K562 (cell line): ENCODE data around the gene RPL39L. TPM values are rescaled to one million over a fixed set of nuclear protein-coding genes. Genes with fewer than 3 reads are reported as not detected.

Experiments used
- CBFA2T3 ChIP-seq: fragments of 450-650 bp; IDR thresholded peaks from 2 replicates; pipeline ENCODE4 v1.6.1; 2017
- CTBP1 ChIP-seq: fragments of 450-650 bp; IDR thresholded peaks from 2 replicates; pipeline ENCODE4 v1.6.1; 2016; ENCODE audit warnings: borderline replicate concordance
- DDX20 ChIP-seq: fragments of 450-650 bp; IDR thresholded peaks from 2 replicates; pipeline ENCODE4 v1.6.1; 2016; ENCODE audit warnings: missing genetic modification characterization, low read depth, mild to moderate bottlenecking, missing compliant biosample characterization, moderate library complexity
- EP400 ChIP-seq: fragments of 450-650 bp; IDR thresholded peaks from 2 replicates; pipeline ENCODE4 v1.6.1; 2017; ENCODE audit warnings: antibody characterized with exemption, mild to moderate bottlenecking, moderate library complexity
- HNRNPH1 ChIP-seq: fragments of 200-400 bp; formaldehyde crosslinking; optimal IDR thresholded peaks from 2 replicates; pipeline ENCODE3; 2017; ENCODE audit warnings: low read depth, mild to moderate bottlenecking, low read length, moderate library complexity
- KAT8 ChIP-seq: fragments of 450-650 bp; IDR thresholded peaks from 2 replicates; pipeline ENCODE4 v1.6.1; 2016; ENCODE audit warnings: low read depth, mild to moderate bottlenecking
- KDM1A ChIP-seq, 2 experiments: fragments of 450-650 bp; IDR thresholded peaks; 2 replicates each; pipeline ENCODE4 v1.6.1; 2016; ENCODE audit warnings: mild to moderate bottlenecking in 2 of 2
- LEF1 ChIP-seq: fragments of 450-650 bp; IDR thresholded peaks from 2 replicates; pipeline ENCODE4 v1.6.1; 2016; ENCODE audit warnings: mild to moderate bottlenecking
- MED1 ChIP-seq: sonication (generic); formaldehyde crosslinking; IDR thresholded peaks from 2 replicates; pipeline ENCODE4 v1.8.1; 2023; ENCODE audit warnings: missing genetic modification reagents, borderline replicate concordance
- MTA3 ChIP-seq: fragments of 450-650 bp; formaldehyde crosslinking; IDR thresholded peaks from 2 replicates; pipeline ENCODE4 v1.6.1; 2017; ENCODE audit warnings: mild to moderate bottlenecking, borderline replicate concordance
- MYNN ChIP-seq, 2 experiments: sonication (generic); formaldehyde crosslinking in 1 of 2; IDR thresholded peaks; 2 replicates each; pipeline versions ENCODE4 v1.5.0 to v1.6.1; 2016 to 2020; ENCODE audit warnings: antibody characterized with exemption in 1 of 2, missing genetic modification reagents in 1 of 2
- NFIX ChIP-seq: fragments of 250-450 bp; sonication (Bioruptor Pico); IDR thresholded peaks from 2 replicates; pipeline ENCODE4 v1.4.0; 2020; ENCODE audit warnings: low read depth, mild to moderate bottlenecking, moderate library complexity
- RCOR1 ChIP-seq, 2 experiments: IDR thresholded peaks; 2 replicates each; pipeline ENCODE4 v1.6.1; 2012; ENCODE audit warnings: low read depth in 2 of 2, low read length in 2 of 2, borderline replicate concordance in 1 of 2, improper control_type of control experiment in 1 of 2
- SMARCC2 ChIP-seq: fragments of 450-650 bp; IDR thresholded peaks from 2 replicates; pipeline ENCODE4 v1.6.1; 2017; ENCODE audit warnings: antibody characterized with exemption, moderate library complexity, mild to moderate bottlenecking, low read depth
- SNRNP70 ChIP-seq: fragments of 200-400 bp; formaldehyde crosslinking; optimal IDR thresholded peaks from 2 replicates; pipeline ENCODE3; 2017; ENCODE audit warnings: low read depth, low read length
- SP1 ChIP-seq: sonication (generic); formaldehyde crosslinking; IDR thresholded peaks from 2 replicates; pipeline ENCODE4 v1.8.1; 2022; ENCODE audit warnings: mild to moderate bottlenecking, missing genetic modification reagents
- STAG1 ChIP-seq: sonication (generic); formaldehyde crosslinking; IDR thresholded peaks from 2 replicates; pipeline ENCODE4 v1.5.0; 2020; ENCODE audit warnings: missing genetic modification reagents, borderline replicate concordance
- TCF7 ChIP-seq: sonication (generic); IDR thresholded peaks from 2 replicates; pipeline ENCODE4 v1.6.1; 2016; ENCODE audit warnings: antibody characterized with exemption, borderline replicate concordance
- THRAP3 ChIP-seq: fragments of 450-650 bp; IDR thresholded peaks from 2 replicates; pipeline ENCODE4 v1.6.1; 2016; ENCODE audit warnings: mild to moderate bottlenecking, inconsistent platforms, borderline replicate concordance
- ZFX ChIP-seq: sonication (generic); formaldehyde crosslinking; IDR thresholded peaks from 2 replicates; pipeline ENCODE4 v1.8.0; 2022; ENCODE audit warnings: mild to moderate bottlenecking, missing genetic modification reagents, moderate library complexity
- ZNF124 ChIP-seq: sonication (generic); formaldehyde crosslinking; IDR thresholded peaks from 2 replicates; pipeline ENCODE4 v1.8.1; 2022; ENCODE audit warnings: missing genetic modification reagents
- ZNF224 ChIP-seq: sonication (generic); formaldehyde crosslinking; IDR thresholded peaks from 2 replicates; pipeline ENCODE4 v1.8.0; 2022; ENCODE audit warnings: mild to moderate bottlenecking, missing genetic modification reagents
- ZNF431 ChIP-seq: sonication (generic); formaldehyde crosslinking; IDR thresholded peaks from 2 replicates; pipeline ENCODE4 v1.8.0; 2022; ENCODE audit warnings: mild to moderate bottlenecking, missing genetic modification reagents
- ZNF778 ChIP-seq: fragments of 450-650 bp; formaldehyde crosslinking; IDR thresholded peaks from 2 replicates; pipeline ENCODE4 v1.4.0; 2020; ENCODE audit warnings: mild to moderate bottlenecking, moderate library complexity
- polyA plus RNA-seq, 8 experiments: library from polyadenylated mRNA; depleted of rRNA in 4 of 8; stranded (reverse) in 5 of 8; unstranded in 3 of 8; fragments of >200 nt; fragmentation: Nextera tagmentation in 2 of 8; fragmentation: Illumina TruSeq in 1 of 8; extraction: Ambion mirVana in 2 of 8; extraction: Trizol in 1 of 8; gene quantifications; 2 replicates each; pipeline versions ENCODE4 v1.2.1 to v1.2.3, GENCODE V29; 2011 to 2014; ENCODE audit warnings: inconsistent platforms in 1 of 8, missing spikeins in 1 of 8
- total RNA-seq, 7 experiments: library from RNA; depleted of rRNA in 6 of 7; stranded (reverse); fragments of >200 nt in 6 of 7; fragmentation: Illumina TruSeq in 2 of 7; extraction: Trizol in 2 of 7; gene quantifications; 2 replicates each; pipeline versions ENCODE4 v1.2.1 to v1.2.3, GENCODE V29; 2011 to 2021; ENCODE audit warnings: low replicate concordance in 1 of 7
- TF ChIP-seq, protein P1 (sequence below): IDR thresholded peaks from 2 replicates; pipeline ENCODE4 v1.6.1; 2016; ENCODE audit warnings: missing genetic modification characterization, missing compliant biosample characterization
- TF ChIP-seq, protein P2 (sequence below), 2 experiments: fragments of 450-650 bp; conservative IDR thresholded peaks; 2 replicates each; pipeline ENCODE4 v1.6.1; 2017; ENCODE audit warnings: mild to moderate bottlenecking in 2 of 2, moderate library complexity in 2 of 2

The RPL39L gene
- total and polyA plus RNA-seq, 9 of the 15 experiments (the other 6 are each of a cell fraction or from before 2014, with no cell fraction given) = 15.0 to 122 (median 45.5) TPM

DNA sequence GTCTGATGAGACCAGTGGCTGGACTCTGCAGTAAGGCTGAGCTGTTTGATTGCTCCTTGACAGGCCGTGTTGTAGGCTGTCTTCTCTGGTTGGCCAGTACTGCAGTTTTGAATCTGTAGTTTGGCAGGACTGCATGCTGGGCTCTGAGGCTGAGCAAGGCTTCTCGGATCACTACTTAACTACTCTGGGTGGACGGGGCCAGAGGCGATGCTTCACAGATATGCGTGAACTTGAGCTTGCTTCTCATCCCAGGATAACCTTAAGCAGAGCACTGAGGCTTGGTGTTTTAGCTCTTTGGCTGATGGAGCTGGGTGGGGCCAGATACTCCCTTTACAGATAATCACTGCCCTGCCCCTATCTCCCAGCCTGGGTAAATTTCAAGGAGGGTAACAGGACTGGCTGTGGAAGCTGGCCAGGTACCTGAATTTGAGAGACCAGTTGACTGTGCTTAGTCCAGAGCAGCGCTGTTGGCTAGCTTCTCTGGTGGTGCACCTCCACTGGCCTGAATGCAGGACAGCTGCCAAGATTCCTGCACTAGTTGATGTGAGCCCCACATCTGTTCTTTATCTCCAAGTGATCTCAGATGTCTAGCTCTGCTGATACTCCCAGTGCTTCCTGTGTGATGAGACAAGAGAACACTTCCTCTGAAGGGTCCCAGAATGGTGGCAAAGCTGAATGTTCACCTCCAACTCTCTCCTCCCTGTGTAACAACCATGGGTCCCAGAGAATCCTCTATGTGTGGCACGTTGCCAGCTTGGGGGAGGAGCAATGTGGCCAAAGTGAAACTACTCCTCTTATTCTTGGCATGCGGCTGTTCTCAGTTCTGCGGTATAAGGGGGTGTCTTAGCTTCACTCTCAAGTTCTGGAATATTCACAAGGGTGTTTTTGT lies 37.9 kb downstream of the RPL39L start (continued):
- TF ChIP-seq MYNN (IDR thresholded peaks at IDR 0.05) (no peak), MYNN (CRISPR knock-in tag; IDR thresholded peaks at IDR 0.05) (no peak), STAG1 (CRISPR knock-in tag) (no peak), NFIX (CRISPR knock-in tag) (peak; percentile 36; the same call in 1 of the 2 replicates), LEF1 (no peak), SNRNP70 (no peak), THRAP3 (no peak), ZNF778 (CRISPR knock-in tag) (no peak), KAT8 (no peak), DDX20 (no peak), ZNF431 (no peak), EP400 (no peak), ZFX (CRISPR knock-in tag) (no peak), RCOR1 (IDR thresholded peaks at IDR 0.05; ENCODE audit: borderline replicate concordance in 1 of 2, low read depth in 2 of 2, low read length in 2 of 2) (peak in 1 of 2 experiments; percentile 25; a peak in 1 of 4 replicates), SP1 (0 out of 2 replicates have a peak, but pooled peaks have one; percentile 41), TCF7 (no peak), CBFA2T3 (peak; percentile 46), ZNF124 (CRISPR knock-in tag) (no peak), CTBP1 (peak; percentile 86), MTA3 (no peak), MED1 (CRISPR knock-in tag) (no peak), ZNF224 (CRISPR knock-in tag) (0 out of 2 replicates have a peak, but pooled peaks have one; percentile 42), KDM1A (IDR thresholded peaks at IDR 0.05) (peak; percentile 30 to 34; a peak in 1 of 4 replicates), HNRNPH1 (no peak), SMARCC2 (no peak)
- TF ChIP-seq, protein P1, sequence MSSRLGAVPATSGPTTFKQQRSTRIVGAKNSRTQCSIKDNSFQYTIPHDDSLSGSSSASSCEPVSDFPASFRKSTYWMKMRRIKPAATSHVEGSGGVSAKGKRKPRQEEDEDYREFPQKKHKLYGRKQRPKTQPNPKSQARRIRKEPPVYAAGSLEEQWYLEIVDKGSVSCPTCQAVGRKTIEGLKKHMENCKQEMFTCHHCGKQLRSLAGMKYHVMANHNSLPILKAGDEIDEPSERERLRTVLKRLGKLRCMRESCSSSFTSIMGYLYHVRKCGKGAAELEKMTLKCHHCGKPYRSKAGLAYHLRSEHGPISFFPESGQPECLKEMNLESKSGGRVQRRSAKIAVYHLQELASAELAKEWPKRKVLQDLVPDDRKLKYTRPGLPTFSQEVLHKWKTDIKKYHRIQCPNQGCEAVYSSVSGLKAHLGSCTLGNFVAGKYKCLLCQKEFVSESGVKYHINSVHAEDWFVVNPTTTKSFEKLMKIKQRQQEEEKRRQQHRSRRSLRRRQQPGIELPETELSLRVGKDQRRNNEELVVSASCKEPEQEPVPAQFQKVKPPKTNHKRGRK (tag) = no peak
- TF ChIP-seq, protein P2, sequence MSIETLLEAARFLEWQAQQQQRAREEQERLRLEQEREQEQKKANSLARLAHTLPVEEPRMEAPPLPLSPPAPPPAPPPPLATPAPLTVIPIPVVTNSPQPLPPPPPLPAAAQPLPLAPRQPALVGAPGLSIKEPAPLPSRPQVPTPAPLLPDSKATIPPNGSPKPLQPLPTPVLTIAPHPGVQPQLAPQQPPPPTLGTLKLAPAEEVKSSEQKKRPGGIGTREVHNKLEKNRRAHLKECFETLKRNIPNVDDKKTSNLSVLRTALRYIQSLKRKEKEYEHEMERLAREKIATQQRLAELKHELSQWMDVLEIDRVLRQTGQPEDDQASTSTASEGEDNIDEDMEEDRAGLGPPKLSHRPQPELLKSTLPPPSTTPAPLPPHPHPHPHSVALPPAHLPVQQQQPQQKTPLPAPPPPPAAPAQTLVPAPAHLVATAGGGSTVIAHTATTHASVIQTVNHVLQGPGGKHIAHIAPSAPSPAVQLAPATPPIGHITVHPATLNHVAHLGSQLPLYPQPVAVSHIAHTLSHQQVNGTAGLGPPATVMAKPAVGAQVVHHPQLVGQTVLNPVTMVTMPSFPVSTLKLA (conservative IDR thresholded peaks at IDR 0.05) = peak in 1 of 2 experiments; percentile 15; a peak in 1 of 4 replicates
